Dedifferentiated amniotic fluid mesenchymal stem cell (primary cell): ENCODE results near the gene FAM3B.

ENCODE experiments used
- DNase-seq: peaks from one replicate; pipeline ENCODE4 v3.0.0-alpha.2; 2016; ENCODE audit errors: extremely low spot score

The FAM3B gene

DNA sequence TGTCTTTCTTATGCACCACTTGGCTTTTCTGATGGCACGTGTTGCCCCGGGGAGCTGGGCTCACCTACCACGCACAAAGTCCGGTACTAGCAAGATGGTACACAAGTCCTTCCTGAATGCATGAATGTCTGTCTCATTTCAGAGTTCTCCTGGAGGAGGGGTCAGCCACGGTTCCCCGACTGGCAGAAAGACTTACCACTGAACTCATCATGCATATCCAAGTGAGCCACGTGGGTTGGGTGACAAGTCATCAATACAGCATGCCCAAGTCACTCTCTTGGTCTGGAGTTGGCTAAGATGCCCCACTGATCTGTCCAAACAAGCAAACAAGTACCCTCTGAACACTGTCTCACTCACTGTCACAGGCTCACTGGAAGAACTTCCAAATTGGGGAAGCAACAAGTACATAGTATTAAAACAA, 80.9 kb downstream of the FAM3B start:
- DNase-seq: no peak

DNA sequence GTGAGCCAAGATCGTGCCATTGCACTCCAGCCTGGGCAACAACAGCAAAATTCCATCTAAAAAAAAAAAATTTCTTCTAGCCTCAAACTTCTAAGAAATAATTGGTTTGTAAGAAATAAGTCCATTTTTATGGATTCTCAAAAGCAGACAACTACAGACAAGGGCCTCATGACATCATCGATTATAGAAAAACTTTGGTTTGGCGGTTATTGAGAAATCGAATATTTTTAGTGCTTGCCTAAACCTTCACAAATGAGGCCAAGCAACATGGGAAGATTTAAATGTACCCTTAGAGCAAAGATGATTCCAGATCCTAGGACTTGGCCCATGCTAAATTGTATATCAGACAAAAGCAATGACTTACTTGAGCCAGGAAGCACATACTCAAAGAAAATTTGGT, 81.7 kb downstream of the FAM3B start:
- DNase-seq: no peak

DNA sequence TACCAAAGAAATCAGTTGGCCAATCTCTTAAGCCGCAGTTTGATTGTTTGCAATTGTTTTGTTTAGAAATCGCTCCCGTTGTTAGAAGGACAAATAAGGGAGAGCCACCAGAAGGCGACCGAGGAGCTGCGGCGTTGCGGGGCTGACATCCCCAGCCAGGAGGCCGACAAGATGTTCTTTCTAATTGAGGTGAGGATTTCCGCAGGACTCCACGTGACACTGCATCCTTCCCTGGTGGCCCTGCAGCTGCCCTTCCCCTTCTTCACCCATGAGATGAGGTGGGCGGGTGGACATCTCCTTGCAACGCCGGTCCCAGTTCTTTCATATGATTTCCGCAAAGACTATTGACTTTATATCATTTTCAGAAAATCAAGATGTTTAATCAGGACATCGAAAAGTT, 82.2 kb downstream of the FAM3B start:
- no peak for DNase-seq

DNA sequence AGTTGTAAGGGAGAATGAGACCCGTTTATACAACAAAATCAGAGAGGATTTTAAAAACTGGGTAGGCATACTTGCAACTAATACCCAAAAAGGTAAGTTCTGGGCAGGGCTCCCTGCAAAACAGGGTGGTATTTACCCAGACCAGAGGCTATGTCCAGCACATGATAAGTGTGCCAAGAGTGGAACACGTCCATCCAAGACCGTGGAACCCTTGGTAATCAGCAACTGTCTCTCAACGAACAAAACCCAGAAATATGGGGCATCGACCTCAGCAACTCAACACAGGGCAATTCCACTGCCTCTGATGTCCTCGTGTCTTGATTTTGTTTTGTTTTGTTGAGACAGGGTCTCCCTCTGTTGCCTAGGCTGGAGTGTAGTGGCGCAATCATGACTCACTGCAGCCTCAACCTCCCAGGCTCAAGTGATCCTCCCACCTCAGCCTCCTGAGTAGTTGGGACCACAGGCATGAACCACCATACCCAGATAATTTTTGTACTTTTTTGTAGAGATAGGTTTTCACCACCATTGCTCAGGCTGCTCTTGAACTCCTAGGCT, 82.7 kb downstream of the FAM3B start:
- DNase-seq: no peak

GRCh38 chr21:41402231-41402630, 85.6 kb downstream of the FAM3B start:
- DNase-seq: no peak

DNA sequence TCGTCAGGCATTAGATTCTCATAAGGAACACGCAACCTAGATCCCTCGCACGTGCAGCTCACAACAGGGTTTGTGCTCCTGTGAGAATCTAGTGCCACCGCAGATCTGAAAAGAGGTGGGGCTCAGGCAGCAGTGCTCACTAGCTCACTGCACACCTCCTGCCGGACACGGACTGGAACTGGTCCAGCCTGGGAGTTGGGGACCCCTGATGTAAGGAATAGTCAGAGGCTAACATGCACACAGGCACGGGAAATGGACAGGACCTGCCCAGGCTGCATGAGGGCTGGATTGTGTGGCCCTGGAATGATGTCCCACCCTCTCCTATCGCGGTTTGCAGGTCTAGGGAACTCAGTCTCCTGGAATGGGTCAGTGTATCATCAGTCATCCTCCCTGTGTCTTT, 86.2 kb downstream of the FAM3B start:
- DNase-seq: no peak

DNA sequence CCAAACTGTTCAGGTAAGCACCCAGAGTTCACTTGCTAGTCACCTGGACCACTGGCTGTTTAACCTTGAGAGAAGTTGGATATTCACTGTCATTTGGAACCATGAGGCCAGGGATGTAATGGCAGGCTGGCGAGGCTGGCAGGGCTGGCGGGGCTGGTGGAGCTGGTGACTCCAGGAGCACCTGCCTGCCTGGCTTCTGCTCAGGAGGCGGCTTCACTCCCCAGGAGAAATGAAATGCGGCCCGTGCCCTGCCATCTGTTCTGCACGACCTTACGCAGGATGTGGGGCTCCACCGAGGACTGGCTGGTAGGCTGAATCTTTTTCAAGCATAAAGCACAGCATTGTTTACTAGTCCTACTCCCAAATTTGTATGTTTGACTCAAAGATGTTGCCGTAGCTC, 86.7 kb downstream of the FAM3B start:
- no peak for DNase-seq

GRCh38 chr21:41403966-41404365, 87.4 kb downstream of the FAM3B start:
- DNase-seq: no peak

GRCh38 chr21:41405321-41405720, 88.7 kb downstream of the FAM3B start:
- no peak for DNase-seq

GRCh38 chr21:41406340-41406739, 89.7 kb downstream of the FAM3B start:
- DNase-seq: no peak
